ENCODE data around the gene PTPRT. TPM values are rescaled to one million over a fixed set of nuclear protein-coding genes. Genes with fewer than 3 reads are reported as not detected.

The PTPRT gene
- total RNA-seq, 1 experiment from 2014 or later, result 0.20 TPM

GRCh38 chr20:42846784-42847490, 342.8 kb downstream of the PTPRT start:
- Mint-ChIP-seq H3K9me3 (ENCODE audit: unreplicated experiment) (no peaks in the 10 kb centered on the region), H3K4me3 (ENCODE audit: unreplicated experiment) (no peak overlapping the region), H3K4me1 (ENCODE audit: low read depth, unreplicated experiment) (no peaks in the 10 kb centered on the region), H3K36me3 (ENCODE audit: insufficient read depth, unreplicated experiment) (no peaks in the 10 kb centered on the region), H3K27ac (ENCODE audit: unreplicated experiment) (no peak overlapping the region), H3K27me3 (ENCODE audit: insufficient read depth, unreplicated experiment) (peaks cover 13% of the 10 kb centered on the region)
- Histone ChIP-seq H3K4me3 (ENCODE audit: low read depth, low read length) (no peak overlapping the region), H3K4me1 (no peaks in the 10 kb centered on the region), H3K36me3 (ENCODE audit: control insufficient read depth, insufficient read depth, low read length) (no peaks in the 10 kb centered on the region), H3K27me3 (replicated peaks; ENCODE audit: control insufficient read depth, insufficient read depth, low read length) (no peaks in the 10 kb centered on the region), H3K9me3 (peaks cover 2% of the 10 kb centered on the region)
- CTCF ChIA-PET, result no interaction called here
- no TSS peak for BruUV-seq (replicated peaks)
- POLR2A ChIA-PET, result no interaction called here
- no peak for DNase-seq
- TF ChIP-seq, protein P1, sequence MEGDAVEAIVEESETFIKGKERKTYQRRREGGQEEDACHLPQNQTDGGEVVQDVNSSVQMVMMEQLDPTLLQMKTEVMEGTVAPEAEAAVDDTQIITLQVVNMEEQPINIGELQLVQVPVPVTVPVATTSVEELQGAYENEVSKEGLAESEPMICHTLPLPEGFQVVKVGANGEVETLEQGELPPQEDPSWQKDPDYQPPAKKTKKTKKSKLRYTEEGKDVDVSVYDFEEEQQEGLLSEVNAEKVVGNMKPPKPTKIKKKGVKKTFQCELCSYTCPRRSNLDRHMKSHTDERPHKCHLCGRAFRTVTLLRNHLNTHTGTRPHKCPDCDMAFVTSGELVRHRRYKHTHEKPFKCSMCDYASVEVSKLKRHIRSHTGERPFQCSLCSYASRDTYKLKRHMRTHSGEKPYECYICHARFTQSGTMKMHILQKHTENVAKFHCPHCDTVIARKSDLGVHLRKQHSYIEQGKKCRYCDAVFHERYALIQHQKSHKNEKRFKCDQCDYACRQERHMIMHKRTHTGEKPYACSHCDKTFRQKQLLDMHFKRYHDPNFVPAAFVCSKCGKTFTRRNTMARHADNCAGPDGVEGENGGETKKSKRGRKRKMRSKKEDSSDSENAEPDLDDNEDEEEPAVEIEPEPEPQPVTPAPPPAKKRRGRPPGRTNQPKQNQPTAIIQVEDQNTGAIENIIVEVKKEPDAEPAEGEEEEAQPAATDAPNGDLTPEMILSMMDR (IDR thresholded peaks at IDR 0.05; ENCODE audit: insufficient read depth in 1 of 2, low read depth in 1 of 2, low read length in 1 of 2, severe bottlenecking in 1 of 2, unreplicated experiment in 1 of 2), result no peak
- intact Hi-C loops (cut with micrococcal nuclease; ENCODE audit: unreplicated experiment), result no loop called here

DNA sequence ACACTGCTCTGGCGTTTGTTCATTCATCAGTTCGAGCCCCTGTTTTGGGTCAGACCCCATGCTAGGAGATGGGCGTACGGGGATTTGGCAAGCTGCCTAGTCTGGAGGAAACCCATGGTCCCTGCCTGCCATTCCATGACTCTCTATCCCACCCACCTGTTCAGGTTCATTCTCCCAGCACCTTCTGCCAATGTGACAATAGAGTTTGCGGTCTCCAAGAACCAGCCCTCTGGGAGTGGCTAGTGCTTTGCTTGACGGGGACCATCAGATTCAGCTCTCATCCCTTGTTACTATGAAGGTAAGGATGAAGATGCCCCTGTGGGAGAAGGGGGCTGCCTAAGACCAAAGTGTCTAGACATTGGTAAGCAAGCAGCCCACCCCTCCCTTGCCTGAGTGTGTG, 345.0 kb downstream of the PTPRT start:
- Mint-ChIP-seq H3K36me3 (ENCODE audit: insufficient read depth, unreplicated experiment) (no peaks in the 10 kb centered on the region), H3K27ac (ENCODE audit: unreplicated experiment) (no peak overlapping the region), H3K4me3 (ENCODE audit: unreplicated experiment) (no peak overlapping the region), H3K4me1 (ENCODE audit: low read depth, unreplicated experiment) (no peaks in the 10 kb centered on the region), H3K27me3 (ENCODE audit: insufficient read depth, unreplicated experiment) (peaks cover 9% of the 10 kb centered on the region), H3K9me3 (ENCODE audit: unreplicated experiment) (no peaks in the 10 kb centered on the region)
- Histone ChIP-seq H3K4me3 (ENCODE audit: low read depth, low read length) (no peak overlapping the region), H3K36me3 (ENCODE audit: control insufficient read depth, insufficient read depth, low read length) (no peaks in the 10 kb centered on the region), H3K4me1 (no peaks in the 10 kb centered on the region), H3K9me3 (peaks cover 5% of the 10 kb centered on the region), H3K27me3 (replicated peaks; ENCODE audit: control insufficient read depth, insufficient read depth, low read length) (no peaks in the 10 kb centered on the region)
- intact Hi-C loops (cut with micrococcal nuclease; ENCODE audit: unreplicated experiment), result no loop called here
- POLR2A ChIA-PET, result no interaction called here
- no peak for DNase-seq
- CTCF ChIA-PET, result no interaction called here
- no TSS peak for BruUV-seq (replicated peaks)
- TF ChIP-seq, protein P1 (IDR thresholded peaks at IDR 0.05; ENCODE audit: insufficient read depth in 1 of 2, low read depth in 1 of 2, low read length in 1 of 2, severe bottlenecking in 1 of 2, unreplicated experiment in 1 of 2), result no peak

- H3K9me3 ChIP-seq, result peaks cover 11% of the 10 kb centered on the region; the same call in 1 of the 2 replicates
- TF ChIP-seq, protein P1 (IDR thresholded peaks at IDR 0.05; ENCODE audit: insufficient read depth in 1 of 2, low read depth in 1 of 2, low read length in 1 of 2, severe bottlenecking in 1 of 2, unreplicated experiment in 1 of 2), result no peak
- Mint-ChIP-seq H3K36me3 (ENCODE audit: insufficient read depth, unreplicated experiment) (no peaks in the 10 kb centered on the region), H3K27ac (ENCODE audit: unreplicated experiment) (no peak overlapping the region), H3K27me3 (ENCODE audit: insufficient read depth, unreplicated experiment) (peaks cover 5% of the 10 kb centered on the region), H3K4me1 (ENCODE audit: low read depth, unreplicated experiment) (no peaks in the 10 kb centered on the region), H3K9me3 (ENCODE audit: unreplicated experiment) (peaks cover 5% of the 10 kb centered on the region), H3K4me3 (ENCODE audit: unreplicated experiment) (no peak overlapping the region)
- no peak for DNase-seq
- no peak overlapping the region for H3K4me3 ChIP-seq (ENCODE audit: low read depth, low read length)
- CTCF ChIA-PET, result no interaction called here
- intact Hi-C loops (cut with micrococcal nuclease; ENCODE audit: unreplicated experiment), result no loop called here
- no peaks in the 10 kb centered on the region for H3K36me3 ChIP-seq (ENCODE audit: control insufficient read depth, insufficient read depth, low read length)
- H3K4me1 ChIP-seq, result no peaks in the 10 kb centered on the region
- H3K27me3 ChIP-seq (replicated peaks; ENCODE audit: control insufficient read depth, insufficient read depth, low read length), result no peaks in the 10 kb centered on the region
- POLR2A ChIA-PET, result no interaction called here
- no TSS peak for BruUV-seq (replicated peaks)
Measured at GRCh38 chr20:42837456-42837855, 352.2 kb downstream of the PTPRT start.
